Measurements from ENCODE around the gene PCYOX1L. TPM values are rescaled to one million over a fixed set of nuclear protein-coding genes. Genes with fewer than 3 reads are reported as not detected.

PCYOX1L gene
- total RNA-seq, 1 experiment from 2014 or later = 15.3 TPM

DNA sequence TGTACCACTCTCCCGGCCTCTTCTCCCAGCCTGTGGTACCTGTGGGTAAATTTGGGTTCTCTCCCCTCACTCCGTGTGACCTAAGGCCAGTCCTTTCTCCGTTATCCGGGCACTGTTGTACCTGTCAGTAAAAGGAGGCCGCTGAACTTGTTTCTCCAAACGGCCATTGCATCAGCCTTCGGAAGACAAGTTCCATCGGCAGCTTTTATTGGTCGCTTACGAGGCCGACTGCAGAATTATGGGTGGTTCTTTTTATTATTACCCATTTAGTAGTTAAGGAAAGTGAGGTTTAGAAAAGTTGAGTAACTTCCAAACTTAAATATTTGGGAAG is 12.0 kb upstream of the PCYOX1L start:
- no peak overlapping the region for H3K56ac ChIP-seq (ENCODE audit: insufficient read length, low read depth, low read length)
- H2BK12ac ChIP-seq (ENCODE audit: insufficient read length, low read depth, low read length) = no peak overlapping the region
- peaks cover 13% of the 10 kb centered on the region for H3K23me2 ChIP-seq (ENCODE audit: insufficient read length, low read depth, low read length, poor library complexity, severe bottlenecking)
- H2BK120ac ChIP-seq (ENCODE audit: low read depth, low read length, poor library complexity, severe bottlenecking) = no peak overlapping the region
- no peak overlapping the region for H2BK15ac ChIP-seq (ENCODE audit: low read depth, low read length)
- no peaks in the 10 kb centered on the region for H3K27me3 ChIP-seq (ENCODE audit: insufficient read depth, low read length)
- no peak overlapping the region for H2AK5ac ChIP-seq (ENCODE audit: insufficient read length, low read length)
- peak overlapping the region; percentile 67 for H3K4me2 ChIP-seq (ENCODE audit: insufficient read depth, insufficient read length, low read length)
- H3K23ac ChIP-seq (ENCODE audit: insufficient read length, low read depth, low read length) = no peak overlapping the region
- TF ChIP-seq, protein P1, sequence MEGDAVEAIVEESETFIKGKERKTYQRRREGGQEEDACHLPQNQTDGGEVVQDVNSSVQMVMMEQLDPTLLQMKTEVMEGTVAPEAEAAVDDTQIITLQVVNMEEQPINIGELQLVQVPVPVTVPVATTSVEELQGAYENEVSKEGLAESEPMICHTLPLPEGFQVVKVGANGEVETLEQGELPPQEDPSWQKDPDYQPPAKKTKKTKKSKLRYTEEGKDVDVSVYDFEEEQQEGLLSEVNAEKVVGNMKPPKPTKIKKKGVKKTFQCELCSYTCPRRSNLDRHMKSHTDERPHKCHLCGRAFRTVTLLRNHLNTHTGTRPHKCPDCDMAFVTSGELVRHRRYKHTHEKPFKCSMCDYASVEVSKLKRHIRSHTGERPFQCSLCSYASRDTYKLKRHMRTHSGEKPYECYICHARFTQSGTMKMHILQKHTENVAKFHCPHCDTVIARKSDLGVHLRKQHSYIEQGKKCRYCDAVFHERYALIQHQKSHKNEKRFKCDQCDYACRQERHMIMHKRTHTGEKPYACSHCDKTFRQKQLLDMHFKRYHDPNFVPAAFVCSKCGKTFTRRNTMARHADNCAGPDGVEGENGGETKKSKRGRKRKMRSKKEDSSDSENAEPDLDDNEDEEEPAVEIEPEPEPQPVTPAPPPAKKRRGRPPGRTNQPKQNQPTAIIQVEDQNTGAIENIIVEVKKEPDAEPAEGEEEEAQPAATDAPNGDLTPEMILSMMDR (conservative IDR thresholded peaks at IDR 0.05) = no peak
- peak overlapping the region; percentile 64 for H3K9ac ChIP-seq (ENCODE audit: extremely low read depth, insufficient read length, low read length)
- no peak overlapping the region for H2AFZ ChIP-seq (ENCODE audit: low read length)
- Mint-ChIP-seq H3K27me3 (ENCODE audit: low read depth) (peaks cover 11% of the 10 kb centered on the region), H3K36me3 (ENCODE audit: insufficient read depth in 1 of 3, low read depth in 3 of 3) (peaks cover 24 to 40% (median 40%) of the 10 kb centered on the region in 3 experiments; a peak in 6 of 7 replicates), H3K4me1 (peaks cover 9 to 17% of the 10 kb centered on the region in 2 experiments), H3K4me3 (peak overlapping the region; percentile 91 to 96), H3K27ac (peak overlapping the region; percentile 87 to 96 (median 93); a peak in 6 of 7 replicates), H3K9me3 (no peaks in the 10 kb centered on the region)
- H3K4ac ChIP-seq (ENCODE audit: low read depth, low read length) = no peak overlapping the region
- no peak overlapping the region for H4K91ac ChIP-seq (ENCODE audit: insufficient read length, low read depth, low read length)
- no peaks in the 10 kb centered on the region for H3K9me3 ChIP-seq (ENCODE audit: control insufficient read depth, low read depth, low read length)
- DNase-seq = no peak
- H3K79me2 ChIP-seq (ENCODE audit: insufficient read depth, low read length) = peaks cover 7% of the 10 kb centered on the region; the same call in 1 of the 2 replicates
- H3T11ph ChIP-seq (ENCODE audit: low read length) = no peak overlapping the region
- H3K27ac ChIP-seq (ENCODE audit: insufficient read length, low read depth, low read length) = no peak overlapping the region
- H2BK20ac ChIP-seq (ENCODE audit: low read depth, low read length, poor library complexity, severe bottlenecking) = no peak overlapping the region
- H4K20me1 ChIP-seq (ENCODE audit: control insufficient read depth, insufficient read depth, insufficient read length) = no peaks in the 10 kb centered on the region
- no CpG with 5 or more reads among the region's 11 CpGs for WGBS (ENCODE audit: extremely low coverage, insufficient read length, low lambda C conversion rate)
- H3K18ac ChIP-seq (ENCODE audit: insufficient read length, low read depth, low read length) = peak overlapping the region; percentile 91
- no peak overlapping the region for H4K5ac ChIP-seq (ENCODE audit: insufficient read length, low read depth, low read length)
- H3K4me1 ChIP-seq (ENCODE audit: insufficient read depth, low read length) = no peaks in the 10 kb centered on the region
- no peak overlapping the region for H2BK5ac ChIP-seq (ENCODE audit: insufficient read length, low read length)
- H3K14ac ChIP-seq (ENCODE audit: insufficient read depth, low read length) = peak overlapping the region; percentile 87
- H3K79me1 ChIP-seq (ENCODE audit: insufficient read depth, low read depth, low read length, poor library complexity, severe bottlenecking) = peaks cover 4% of the 10 kb centered on the region
- H4K8ac ChIP-seq (replicated peaks; ENCODE audit: insufficient read length, low read depth, low read length) = no peak overlapping the region

Measured in H9 (cell line).